G401 (cell line): ENCODE data around the gene TMEM158. TPM values are rescaled to one million over a fixed set of nuclear protein-coding genes. Genes with fewer than 3 reads are reported as not detected.

Source experiments
- DNase-seq: peaks from one replicate; pipeline ENCODE4 v3.0.0-alpha.2; 2015; ENCODE audit warnings: low spot score
- in situ Hi-C: cut with HindIII; loops from 2 replicates; pipeline ENCODE4 v1.10.0; 2016; ENCODE audit warnings: low sequenced_read_pairs, mixed read lengths
- total RNA-seq: library from RNA; depleted of rRNA; stranded (reverse); fragments of >200 nt; shearing (Covaris generic); gene quantifications from 2 replicates; pipeline ENCODE4 v1.2.3, GENCODE V29; 2014; rRNA removed

Gene TMEM158
- total RNA-seq, 1 experiment from 2014 or later: not detected

DNA sequence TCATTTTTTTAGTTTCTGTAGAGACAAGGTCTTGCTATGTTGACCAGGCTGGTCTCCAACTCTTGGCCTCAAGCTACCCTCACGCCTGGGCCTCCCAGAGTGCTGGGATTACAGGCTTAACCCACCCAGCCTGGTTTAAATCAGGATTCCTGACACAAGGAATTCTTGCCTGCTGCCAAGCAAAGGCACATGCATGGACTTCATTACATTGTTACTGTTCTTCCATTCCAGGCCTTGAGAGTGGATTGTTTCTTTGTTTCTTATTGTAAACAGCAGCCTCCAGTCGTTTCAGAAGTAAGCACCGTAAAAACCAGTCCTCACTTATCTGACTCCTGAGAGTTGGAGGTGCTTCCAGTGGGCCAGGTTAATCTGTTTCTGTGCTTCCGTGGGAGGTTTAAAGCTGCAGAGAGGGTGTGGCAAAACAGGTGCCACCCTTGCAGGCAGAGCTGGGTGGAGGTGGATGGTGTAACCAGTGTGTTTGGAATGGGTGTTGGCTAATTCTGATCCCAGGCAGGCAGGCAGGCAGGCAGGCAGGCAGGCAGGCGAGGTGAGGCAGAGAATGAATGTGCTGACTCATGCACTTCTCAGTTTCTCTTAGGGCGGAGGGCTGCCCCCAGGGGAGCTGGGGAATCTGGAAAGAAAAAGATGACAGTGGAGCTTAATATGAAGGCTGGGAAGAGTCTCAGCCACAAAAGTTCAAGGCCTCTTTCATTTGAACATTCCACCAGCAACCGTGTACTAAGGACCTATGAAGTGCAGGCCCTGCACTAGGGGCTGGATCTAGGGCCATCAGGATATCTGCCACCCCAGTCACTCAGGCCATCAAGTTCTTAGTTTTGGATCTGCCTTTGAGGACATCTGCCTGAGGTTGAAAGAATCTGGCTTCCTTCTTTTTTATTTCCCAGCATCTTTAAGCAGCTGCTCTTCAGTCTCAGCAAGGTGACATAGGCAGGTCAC lies 42.9 kb downstream of the TMEM158 start:
- no peak for DNase-seq
- in situ Hi-C loops: no loop called here

DNA sequence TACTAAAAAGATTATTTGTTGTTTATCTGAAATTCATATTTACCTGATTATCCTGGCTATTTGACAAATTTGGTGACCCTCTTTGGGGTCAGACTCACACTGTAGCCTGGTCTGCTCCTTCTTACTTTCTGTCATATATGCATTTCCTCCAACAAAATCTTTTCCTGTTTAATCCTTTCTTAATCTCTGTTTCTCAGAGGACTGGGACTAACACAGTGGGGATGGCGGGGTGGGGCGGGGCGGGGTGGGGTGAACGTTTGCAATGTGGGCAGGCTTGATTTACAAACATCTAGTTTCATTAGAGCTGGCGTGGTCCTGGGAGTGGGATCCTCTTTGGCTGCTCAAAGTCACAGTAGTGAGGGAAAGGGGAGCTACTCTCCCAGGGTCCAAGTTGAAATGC lies 44.6 kb downstream of the TMEM158 start:
- no peak for DNase-seq
- in situ Hi-C loops: no loop called here

DNA sequence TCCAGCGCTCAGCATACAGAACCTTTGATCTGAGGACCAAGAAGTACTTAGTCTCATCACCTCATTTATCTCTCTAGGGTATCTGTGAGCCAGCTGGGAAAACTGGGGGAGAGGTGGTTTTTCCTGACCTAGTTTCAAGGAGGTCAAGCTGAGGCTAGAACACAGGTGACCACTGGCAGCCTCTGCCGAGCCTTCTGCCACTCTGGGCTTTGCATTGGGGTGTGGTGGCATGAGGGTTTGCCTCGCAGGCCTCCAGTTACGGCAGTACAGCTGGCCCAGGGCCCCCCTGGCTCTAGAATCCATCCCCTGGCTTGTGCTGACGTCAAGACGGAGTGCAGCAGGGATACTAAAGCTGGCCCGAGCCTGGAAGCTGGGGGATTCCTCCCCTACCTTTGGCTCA lies 45.2 kb downstream of the TMEM158 start:
- in situ Hi-C loops: no loop called here
- no peak for DNase-seq

DNA sequence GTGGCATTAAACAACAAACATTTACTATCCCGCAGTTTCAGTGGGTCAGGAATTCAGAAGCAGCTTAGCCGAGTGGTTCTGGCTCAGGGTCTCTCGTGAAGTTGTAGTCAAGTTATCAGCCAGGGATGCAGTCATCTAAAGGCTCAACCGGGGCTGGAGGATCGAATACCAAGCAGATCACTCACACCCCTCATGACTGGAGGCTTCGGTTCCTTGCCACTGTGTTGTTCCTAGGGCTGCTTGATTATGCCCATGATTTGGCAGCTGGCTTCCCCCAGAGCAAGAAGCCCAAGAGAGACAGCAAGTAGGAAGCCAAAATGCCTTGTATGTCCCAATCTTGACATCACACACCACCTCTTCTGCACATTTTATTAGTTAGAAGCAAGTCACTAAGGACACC lies 46.0 kb downstream of the TMEM158 start:
- DNase-seq: no peak
- in situ Hi-C loops: no loop called here

DNA sequence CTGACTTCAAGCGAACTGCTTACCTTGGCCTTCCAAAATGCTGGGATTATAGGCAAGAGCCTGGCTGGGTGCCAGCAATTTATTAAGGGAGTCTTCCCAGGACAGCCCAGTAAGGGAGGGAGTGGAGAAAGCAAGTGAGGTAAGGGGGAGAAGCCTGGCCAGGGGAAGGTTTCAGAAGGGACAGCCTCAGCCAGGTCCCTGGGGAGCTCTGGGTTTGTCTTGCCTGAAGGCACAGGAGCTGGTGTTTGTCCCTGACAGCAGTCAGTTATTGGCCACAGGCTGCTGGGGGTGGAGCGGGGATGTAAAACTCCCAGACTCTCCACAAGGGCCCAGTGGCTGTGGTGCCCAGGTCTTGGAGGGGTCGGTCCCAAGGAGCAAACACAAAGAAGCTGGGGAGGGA lies 46.9 kb downstream of the TMEM158 start:
- in situ Hi-C loops: no loop called here
- DNase-seq: no peak

DNA sequence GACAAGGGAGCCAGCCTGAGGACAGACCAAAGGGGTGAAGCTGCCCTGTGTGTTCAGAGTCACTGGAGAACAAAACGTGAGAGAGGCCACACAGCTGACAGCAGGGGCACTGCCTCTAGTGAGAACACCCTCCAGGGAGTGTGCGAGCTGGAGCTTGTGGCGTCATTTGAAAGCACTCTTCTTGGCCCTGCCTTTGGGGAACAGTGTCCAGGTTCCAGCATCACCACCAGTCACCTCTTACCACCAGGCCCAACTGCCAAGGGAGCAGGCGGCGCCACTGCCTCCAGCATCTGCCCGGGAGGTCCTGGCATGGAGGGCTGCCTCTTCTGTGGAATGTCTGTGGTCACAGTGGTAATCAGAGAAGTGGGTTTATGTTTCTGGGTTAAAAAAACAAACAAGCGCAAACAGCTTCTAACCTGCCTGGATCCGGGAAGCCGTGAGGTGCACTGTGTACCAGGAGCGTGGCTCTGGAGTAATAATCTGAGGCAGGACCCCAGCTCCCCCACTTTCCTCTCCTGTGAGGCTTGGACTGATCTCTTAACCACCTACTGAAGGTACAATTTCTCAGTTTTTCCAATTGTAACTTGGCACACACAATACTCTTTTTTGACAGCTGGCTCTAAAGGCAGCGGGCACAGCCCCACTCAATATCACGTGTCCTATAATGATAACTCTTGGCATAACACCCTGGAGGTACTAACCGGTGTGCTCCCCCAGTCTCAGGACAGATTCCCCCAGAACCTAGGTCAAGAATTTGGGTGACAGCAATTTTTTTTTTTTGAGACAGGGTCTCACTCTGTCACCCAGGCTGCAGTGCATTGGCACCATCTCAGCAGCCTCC lies 47.7 kb downstream of the TMEM158 start:
- in situ Hi-C loops: no loop called here
- DNase-seq: no peak

DNA sequence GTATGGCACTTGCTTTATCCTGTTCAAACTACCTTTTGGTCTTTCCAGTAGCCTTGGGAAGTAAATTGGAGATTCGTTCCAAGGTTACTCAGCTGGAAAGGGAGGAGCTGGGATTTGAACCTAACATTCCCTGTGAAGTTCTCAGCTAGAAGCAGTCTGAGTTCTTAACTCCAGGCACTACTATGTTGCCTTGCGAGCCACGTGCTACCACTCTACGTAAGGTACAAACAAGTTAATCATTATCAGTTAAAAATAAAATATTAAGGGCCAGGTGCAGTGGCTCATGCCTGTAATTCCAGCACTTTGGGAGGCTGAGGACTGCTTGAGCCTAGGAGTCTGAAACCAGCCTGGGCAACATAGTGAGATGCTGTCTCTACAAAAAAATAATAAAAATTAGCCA lies 49.2 kb downstream of the TMEM158 start:
- DNase-seq: no peak
- in situ Hi-C loops: no loop called here

Other genes starting within 250 kb of the TMEM158 start
- gene CLEC3B, start 200.0 kb downstream of the TMEM158 start, total RNA-seq: not detected in 2 replicates
- gene CDCP1, start 79.9 kb downstream of the TMEM158 start, total RNA-seq: not detected in 2 replicates
- 18.5 and 22.6 TPM in 2 replicates for gene LARS2, start 162.3 kb upstream of the TMEM158 start, total RNA-seq